Tibial nerve (tissue), 4 donors: ENCODE measurements around the gene CST9L. TPM values are rescaled to one million over a fixed set of nuclear protein-coding genes. Genes with fewer than 3 reads are reported as not detected.

Experiments
- DNase-seq, 2 donors: peaks; one replicate each; pipeline ENCODE4 v3.0.0-alpha.2; 2019; ENCODE audit warnings: low spot score in 2 of 2
- H3K27ac ChIP-seq, 4 donors: fragments of 200-600 bp; sonication (generic) in 3 of 4; one replicate each; pipeline ENCODE4 v1.5.1; 2017 to 2019; ENCODE audit warnings: mild to moderate bottlenecking in 1 of 4
- H3K27me3 ChIP-seq, 2 donors: fragments of 200-600 bp; sonication (generic) in 1 of 2; one replicate each; pipeline versions ENCODE4 v1.5.1 to v1.6.0; 2017 to 2019
- H3K36me3 ChIP-seq, 3 donors: fragments of 200-600 bp; sonication (generic); one replicate each; pipeline ENCODE4 v1.5.1; 2018 to 2019
- H3K4me1 ChIP-seq, 4 donors: fragments of 200-600 bp; sonication (generic) in 3 of 4; one replicate each; pipeline ENCODE4 v1.5.1; 2017 to 2019
- H3K4me3 ChIP-seq, 4 donors: fragments of 200-600 bp; sonication (generic) in 3 of 4; one replicate each; pipeline ENCODE4 v1.5.1; 2017 to 2019; ENCODE audit warnings: mild to moderate bottlenecking in 1 of 4, moderate library complexity in 1 of 4
- H3K9me3 ChIP-seq, 4 donors: fragments of 200-600 bp; sonication (generic) in 3 of 4; one replicate each; pipeline ENCODE4 v1.5.1; 2017 to 2019
- EP300 ChIP-seq, 2 donors: sonication (generic); formaldehyde crosslinking; IDR thresholded peaks; one replicate each; pipeline ENCODE4 v1.6.1; 2017; ENCODE audit warnings: antibody characterized with exemption in 2 of 2, mild to moderate bottlenecking in 1 of 2
- POLR2A ChIP-seq, 2 donors: fragments of 450-650 bp; IDR thresholded peaks; one replicate each; pipeline ENCODE4 v1.6.1; 2017; ENCODE audit warnings: antibody characterized with exemption in 2 of 2, mild to moderate bottlenecking in 2 of 2, moderate library complexity in 2 of 2
- WGBS, 2 donors: methylation state at CpG; one replicate each; pipeline ENCODE4 v1.1.5; 2018; 5-methylcytosine and 5-hydroxymethylcytosine counted together
- total RNA-seq, 4 donors: library from RNA; depleted of rRNA; stranded (reverse); fragments of >200 nt; gene quantifications; one replicate each; pipeline ENCODE4 v1.1.0, GENCODE V29; 2016
- TF ChIP-seq, protein P1 (sequence below), 5 experiments: fragments of 200-600 bp in 3 of 5; fragments of 450-650 bp in 2 of 5; sonication (generic) in 3 of 5; IDR thresholded peaks; one replicate each; pipeline ENCODE4 v1.5.1; 2016 to 2019; ENCODE audit warnings: antibody characterized with exemption in 5 of 5, mild to moderate bottlenecking in 3 of 5, moderate library complexity in 2 of 5

CST9L gene
- total RNA-seq, 4 donors from 2014 or later, result not detected

DNA sequence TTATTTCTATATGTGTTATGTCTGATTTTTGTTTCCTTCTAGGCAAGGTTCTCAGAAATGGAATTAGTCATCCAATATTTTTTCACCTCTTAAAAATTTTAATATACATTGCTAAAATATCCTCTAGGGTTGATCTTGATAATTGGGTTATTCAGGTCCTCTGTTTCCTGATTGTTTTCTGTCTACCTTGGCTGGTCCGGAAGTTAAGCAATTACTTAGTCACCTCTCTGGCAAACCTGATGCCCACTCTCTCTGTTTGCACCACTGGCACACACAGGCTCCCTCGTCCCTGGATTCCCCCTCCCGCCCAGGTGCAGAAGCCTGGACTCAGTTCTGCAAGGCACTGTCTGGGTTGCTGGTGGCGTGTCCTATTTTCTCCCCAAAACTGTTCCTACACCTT lies 27.7 kb downstream of the CST9L start:
- 77 to 78% methylated on average over 4 of the region's 4 CpGs for WGBS, 2 donors

GRCh38 chr20:23537030-23537429 lies 31.3 kb downstream of the CST9L start:
- Histone ChIP-seq H3K27me3 (no peaks in the 10 kb centered on the region), H3K27ac (no peak overlapping the region), H3K9me3 (peaks cover 0 to 6% (median 0%) of the 10 kb centered on the region in 4 donors), H3K4me1 (peaks cover 0 to 5% (median 0%) of the 10 kb centered on the region in 4 donors), H3K36me3 (no peaks in the 10 kb centered on the region), H3K4me3 (no peak overlapping the region)
- WGBS, 2 donors, result 73 to 76% methylated on average over 3 of the region's 3 CpGs
- no peak for DNase-seq
- TF ChIP-seq POLR2A (IDR thresholded peaks at IDR 0.05) (no peak), EP300 (IDR thresholded peaks at IDR 0.05) (no peak)
- TF ChIP-seq, protein P1, sequence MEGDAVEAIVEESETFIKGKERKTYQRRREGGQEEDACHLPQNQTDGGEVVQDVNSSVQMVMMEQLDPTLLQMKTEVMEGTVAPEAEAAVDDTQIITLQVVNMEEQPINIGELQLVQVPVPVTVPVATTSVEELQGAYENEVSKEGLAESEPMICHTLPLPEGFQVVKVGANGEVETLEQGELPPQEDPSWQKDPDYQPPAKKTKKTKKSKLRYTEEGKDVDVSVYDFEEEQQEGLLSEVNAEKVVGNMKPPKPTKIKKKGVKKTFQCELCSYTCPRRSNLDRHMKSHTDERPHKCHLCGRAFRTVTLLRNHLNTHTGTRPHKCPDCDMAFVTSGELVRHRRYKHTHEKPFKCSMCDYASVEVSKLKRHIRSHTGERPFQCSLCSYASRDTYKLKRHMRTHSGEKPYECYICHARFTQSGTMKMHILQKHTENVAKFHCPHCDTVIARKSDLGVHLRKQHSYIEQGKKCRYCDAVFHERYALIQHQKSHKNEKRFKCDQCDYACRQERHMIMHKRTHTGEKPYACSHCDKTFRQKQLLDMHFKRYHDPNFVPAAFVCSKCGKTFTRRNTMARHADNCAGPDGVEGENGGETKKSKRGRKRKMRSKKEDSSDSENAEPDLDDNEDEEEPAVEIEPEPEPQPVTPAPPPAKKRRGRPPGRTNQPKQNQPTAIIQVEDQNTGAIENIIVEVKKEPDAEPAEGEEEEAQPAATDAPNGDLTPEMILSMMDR (IDR thresholded peaks at IDR 0.05), result no peak

More for the DNA sequence above, 27.7 kb downstream of the CST9L start:
- H3K36me3 ChIP-seq, result no peaks in the 10 kb centered on the region
- no peak for TF ChIP-seq POLR2A (IDR thresholded peaks at IDR 0.05)
- TF ChIP-seq EP300 (IDR thresholded peaks at IDR 0.05), result no peak
- TF ChIP-seq, protein P1 (IDR thresholded peaks at IDR 0.05), result no peak
- H3K27me3 ChIP-seq, result no peaks in the 10 kb centered on the region
- no peak overlapping the region for H3K27ac ChIP-seq
- H3K4me3 ChIP-seq, result no peak overlapping the region
- no peak for DNase-seq
- H3K9me3 ChIP-seq, result peaks cover 0 to 6% (median 0%) of the 10 kb centered on the region in 4 donors
- peaks cover 0 to 5% (median 0%) of the 10 kb centered on the region in 4 donors for H3K4me1 ChIP-seq

- TF ChIP-seq EP300 (IDR thresholded peaks at IDR 0.05) (no peak), POLR2A (IDR thresholded peaks at IDR 0.05) (no peak)
- TF ChIP-seq, protein P1 (IDR thresholded peaks at IDR 0.05), result no peak
- 69 to 74% methylated on average over 2 of the region's 2 CpGs for WGBS, 2 donors
Measured at GRCh38 chr20:23536328-23536974, 31.8 kb downstream of the CST9L start.

DNA sequence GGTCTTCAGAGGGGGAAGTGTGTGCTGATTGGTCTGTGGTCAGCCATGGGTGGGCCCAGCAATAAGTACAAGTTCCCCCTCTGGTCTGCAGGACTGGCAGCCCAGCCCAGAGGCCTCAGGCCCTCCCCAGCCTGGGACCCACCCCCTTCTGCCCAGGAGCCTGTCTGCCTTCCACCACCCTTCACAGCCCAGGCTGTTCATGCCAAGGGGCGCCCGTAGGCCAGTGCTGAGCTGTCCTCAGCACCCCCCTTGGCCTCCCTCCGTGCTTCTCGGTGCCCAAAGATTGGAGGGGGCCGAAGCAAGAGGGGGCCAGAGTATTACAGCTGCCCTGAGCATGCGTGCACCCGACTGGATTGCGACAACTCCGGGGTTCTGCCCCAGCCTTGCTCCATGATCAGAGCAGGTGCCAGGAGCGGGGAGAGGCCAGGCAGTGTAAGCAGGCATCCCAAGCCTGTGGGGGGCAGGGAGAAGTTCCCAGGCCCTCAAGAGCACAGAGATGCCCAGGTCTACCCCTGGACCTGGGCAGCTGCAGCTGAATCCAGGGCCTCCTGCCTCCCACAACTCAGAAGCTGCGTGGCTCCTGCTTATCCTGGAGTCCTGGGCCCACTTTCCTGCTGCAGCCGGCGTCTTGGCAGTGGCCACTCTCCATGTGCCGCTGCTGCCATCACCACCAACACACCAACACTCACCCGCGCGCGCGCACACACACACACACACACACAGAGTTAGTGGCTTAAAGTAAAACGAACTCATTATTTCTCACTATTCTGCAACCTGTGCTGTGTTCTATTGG lies 33.3 kb downstream of the CST9L start:
- H3K4me1 ChIP-seq, result no peaks in the 10 kb centered on the region
- H3K27me3 ChIP-seq, result no peaks in the 10 kb centered on the region
- WGBS, 2 donors, result 80 to 82% methylated on average over 17 to 20 of the region's 20 CpGs
- TF ChIP-seq EP300 (IDR thresholded peaks at IDR 0.05), result no peak
- H3K4me3 ChIP-seq, result no peak overlapping the region
- no peaks in the 10 kb centered on the region for H3K36me3 ChIP-seq
- peaks cover 0 to 6% (median 0%) of the 10 kb centered on the region in 4 donors for H3K9me3 ChIP-seq
- H3K27ac ChIP-seq, result no peak overlapping the region
- no peak for DNase-seq

More at GRCh38 chr20:23536328-23536974, 31.8 kb downstream of the CST9L start:
- Histone ChIP-seq H3K4me1 (peaks cover 0 to under 1% (median 0%) of the 10 kb centered on the region in 4 donors), H3K27me3 (no peaks in the 10 kb centered on the region), H3K36me3 (no peaks in the 10 kb centered on the region), H3K9me3 (peaks cover 0 to 6% (median 0%) of the 10 kb centered on the region in 4 donors), H3K4me3 (no peak overlapping the region), H3K27ac (no peak overlapping the region)
- DNase-seq, result no peak

DNA sequence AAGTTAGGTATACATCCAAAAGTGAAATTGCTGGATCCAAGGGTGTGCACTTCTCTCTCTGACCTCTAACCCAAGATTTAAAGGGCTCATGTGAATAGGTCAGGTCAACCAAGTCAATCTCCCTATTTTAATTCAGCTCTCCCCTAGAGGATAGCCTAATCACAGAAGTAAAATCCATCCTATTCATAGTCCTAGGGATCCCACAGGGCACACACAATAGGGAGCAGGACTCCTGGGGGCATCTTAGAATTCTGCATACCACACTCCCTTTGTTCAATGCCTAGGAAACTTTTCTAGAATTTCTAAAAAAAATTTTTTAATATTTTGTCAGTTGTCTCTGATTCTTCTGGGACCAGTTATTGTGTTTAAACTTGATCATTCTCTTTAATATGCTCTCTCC lies 35.1 kb downstream of the CST9L start:
- H3K4me1 ChIP-seq, result no peaks in the 10 kb centered on the region
- H3K9me3 ChIP-seq, result peaks cover 0 to 10% (median 0%) of the 10 kb centered on the region in 4 donors
- H3K27me3 ChIP-seq, result no peaks in the 10 kb centered on the region
- H3K36me3 ChIP-seq, result no peaks in the 10 kb centered on the region
- TF ChIP-seq, protein P1 (IDR thresholded peaks at IDR 0.05), result no peak
- no peak for TF ChIP-seq EP300 (IDR thresholded peaks at IDR 0.05)
- TF ChIP-seq POLR2A (IDR thresholded peaks at IDR 0.05), result no peak
- no peak for DNase-seq
- H3K27ac ChIP-seq, result no peak overlapping the region
- no peak overlapping the region for H3K4me3 ChIP-seq
